ENCODE measurements around the gene TSPYL4.

DNA sequence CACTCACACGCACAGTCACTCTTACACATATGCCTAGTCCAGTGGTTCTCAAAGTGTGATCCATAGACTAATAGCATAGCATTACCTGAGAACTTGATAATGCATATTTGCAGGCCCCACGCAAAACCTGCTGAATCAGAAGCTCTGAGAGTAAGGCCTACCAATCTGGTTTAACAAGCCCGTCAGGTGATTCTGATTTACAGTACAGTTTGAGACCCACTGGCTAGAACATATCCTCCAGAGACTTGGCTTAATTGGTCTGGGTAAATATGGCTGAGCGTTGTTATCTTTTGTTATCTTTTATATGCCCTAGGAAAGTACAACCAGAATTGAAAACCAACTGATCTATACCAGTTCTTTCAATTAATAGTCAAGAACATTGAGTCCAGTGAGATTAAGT is 9.6 kb downstream of the TSPYL4 start:
- TF ChIP-seq, protein P1, sequence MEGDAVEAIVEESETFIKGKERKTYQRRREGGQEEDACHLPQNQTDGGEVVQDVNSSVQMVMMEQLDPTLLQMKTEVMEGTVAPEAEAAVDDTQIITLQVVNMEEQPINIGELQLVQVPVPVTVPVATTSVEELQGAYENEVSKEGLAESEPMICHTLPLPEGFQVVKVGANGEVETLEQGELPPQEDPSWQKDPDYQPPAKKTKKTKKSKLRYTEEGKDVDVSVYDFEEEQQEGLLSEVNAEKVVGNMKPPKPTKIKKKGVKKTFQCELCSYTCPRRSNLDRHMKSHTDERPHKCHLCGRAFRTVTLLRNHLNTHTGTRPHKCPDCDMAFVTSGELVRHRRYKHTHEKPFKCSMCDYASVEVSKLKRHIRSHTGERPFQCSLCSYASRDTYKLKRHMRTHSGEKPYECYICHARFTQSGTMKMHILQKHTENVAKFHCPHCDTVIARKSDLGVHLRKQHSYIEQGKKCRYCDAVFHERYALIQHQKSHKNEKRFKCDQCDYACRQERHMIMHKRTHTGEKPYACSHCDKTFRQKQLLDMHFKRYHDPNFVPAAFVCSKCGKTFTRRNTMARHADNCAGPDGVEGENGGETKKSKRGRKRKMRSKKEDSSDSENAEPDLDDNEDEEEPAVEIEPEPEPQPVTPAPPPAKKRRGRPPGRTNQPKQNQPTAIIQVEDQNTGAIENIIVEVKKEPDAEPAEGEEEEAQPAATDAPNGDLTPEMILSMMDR (IDR thresholded peaks at IDR 0.05) = no peak
- no peak for TF ChIP-seq POLR2A (IDR thresholded peaks at IDR 0.05)
